AG04450 (cell line): ENCODE measurements around the gene ADAM15. TPM values are rescaled to one million over a fixed set of nuclear protein-coding genes. Genes with fewer than 3 reads are reported as not detected.

Source experiments
- CTCF ChIA-PET: fragments of 300-600, 350-600 bp; formaldehyde crosslinking; extraction: SDS; loops from one replicate; lab custom pipeline; 2022; ENCODE audit warnings: antibody characterized with exemption, inconsistent platforms; lab: Charles Lee
- POLR2A ChIA-PET: fragments of 350-600 bp; formaldehyde crosslinking; extraction: SDS; loops from one replicate; lab custom pipeline; 2021; ENCODE audit warnings: antibody characterized with exemption, inconsistent platforms; lab: Yijun Ruan, JAX
- DNase-seq: peaks from one replicate; pipeline ENCODE4 v3.0.0-alpha.2; 2011; ENCODE audit warnings: low read depth, low spot score
- H3K27ac ChIP-seq: one replicate; pipeline ENCODE4 v1.5.1; 2012; ENCODE audit warnings: low read depth, low read length, control low read depth
- H3K27me3 ChIP-seq: one replicate; pipeline ENCODE4 v1.6.0; 2012; ENCODE audit warnings: low read length; ENCODE audit not compliant: control insufficient read depth, insufficient read depth
- H3K4me3 ChIP-seq: 2 replicates; pipeline ENCODE4 v1.5.1; 2011; ENCODE audit warnings: mild to moderate bottlenecking, low read depth, low read length, control low read depth
- H3K9me3 ChIP-seq: 2 replicates; pipeline ENCODE4 v1.5.1; 2012; ENCODE audit warnings: low read length; ENCODE audit not compliant: control insufficient read depth, insufficient read depth
- polyA plus RNA-seq: library from polyadenylated mRNA; depleted of rRNA; stranded (reverse); fragments of >200 nt; gene quantifications from 2 replicates; pipeline ENCODE4 v1.2.3, GENCODE V29; 2011
- TF ChIP-seq, protein P1 (sequence below): IDR thresholded peaks from 2 replicates; pipeline ENCODE4 v1.5.1; 2011; ENCODE audit warnings: low read depth, low read length, control low read depth, inconsistent platforms

Gene ADAM15
- polyA plus RNA-seq, 1 experiment, result 25.9 TPM

DNA sequence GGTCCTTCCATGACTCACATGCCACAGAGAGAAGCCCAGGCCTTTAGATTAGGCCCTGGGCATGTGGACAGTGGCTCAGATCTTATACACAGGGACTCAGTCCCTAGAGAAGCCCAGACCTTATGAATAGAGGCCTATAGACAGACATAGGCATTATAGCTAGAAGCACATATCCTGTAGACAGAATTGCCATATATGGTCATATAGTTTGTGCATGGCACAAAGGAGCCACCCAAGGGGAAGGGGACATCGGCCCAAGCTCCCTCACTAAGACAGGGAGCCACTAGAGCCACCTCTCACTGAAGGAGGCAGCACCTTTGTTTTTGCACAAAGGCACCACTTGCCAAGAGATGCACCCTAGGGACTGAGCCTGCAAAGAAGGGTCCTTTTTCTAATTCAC, 25.3 kb downstream of the ADAM15 start:
- ChIA-PET CTCF (interaction anchor here (1.3 to 2.4 kb wide), 3 partner anchors 9 to 97 kb away, joined by 6 to 16 read pairs (median 7); partner anchors contain the start of gene KRTCAP2), POLR2A (interaction anchor here (1.1 kb wide), 1 partner anchor 340 kb away, joined by 6 read pairs; no protein-coding TSS in a partner anchor)
- no peak overlapping the region for H3K4me3 ChIP-seq
- TF ChIP-seq, protein P1, sequence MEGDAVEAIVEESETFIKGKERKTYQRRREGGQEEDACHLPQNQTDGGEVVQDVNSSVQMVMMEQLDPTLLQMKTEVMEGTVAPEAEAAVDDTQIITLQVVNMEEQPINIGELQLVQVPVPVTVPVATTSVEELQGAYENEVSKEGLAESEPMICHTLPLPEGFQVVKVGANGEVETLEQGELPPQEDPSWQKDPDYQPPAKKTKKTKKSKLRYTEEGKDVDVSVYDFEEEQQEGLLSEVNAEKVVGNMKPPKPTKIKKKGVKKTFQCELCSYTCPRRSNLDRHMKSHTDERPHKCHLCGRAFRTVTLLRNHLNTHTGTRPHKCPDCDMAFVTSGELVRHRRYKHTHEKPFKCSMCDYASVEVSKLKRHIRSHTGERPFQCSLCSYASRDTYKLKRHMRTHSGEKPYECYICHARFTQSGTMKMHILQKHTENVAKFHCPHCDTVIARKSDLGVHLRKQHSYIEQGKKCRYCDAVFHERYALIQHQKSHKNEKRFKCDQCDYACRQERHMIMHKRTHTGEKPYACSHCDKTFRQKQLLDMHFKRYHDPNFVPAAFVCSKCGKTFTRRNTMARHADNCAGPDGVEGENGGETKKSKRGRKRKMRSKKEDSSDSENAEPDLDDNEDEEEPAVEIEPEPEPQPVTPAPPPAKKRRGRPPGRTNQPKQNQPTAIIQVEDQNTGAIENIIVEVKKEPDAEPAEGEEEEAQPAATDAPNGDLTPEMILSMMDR, result no peak
- H3K27ac ChIP-seq, result no peak overlapping the region
- no peaks in the 10 kb centered on the region; the same call in 1 of the 2 replicates for H3K9me3 ChIP-seq
- no peak for DNase-seq
- peaks cover 46% of the 10 kb centered on the region for H3K27me3 ChIP-seq

DNA sequence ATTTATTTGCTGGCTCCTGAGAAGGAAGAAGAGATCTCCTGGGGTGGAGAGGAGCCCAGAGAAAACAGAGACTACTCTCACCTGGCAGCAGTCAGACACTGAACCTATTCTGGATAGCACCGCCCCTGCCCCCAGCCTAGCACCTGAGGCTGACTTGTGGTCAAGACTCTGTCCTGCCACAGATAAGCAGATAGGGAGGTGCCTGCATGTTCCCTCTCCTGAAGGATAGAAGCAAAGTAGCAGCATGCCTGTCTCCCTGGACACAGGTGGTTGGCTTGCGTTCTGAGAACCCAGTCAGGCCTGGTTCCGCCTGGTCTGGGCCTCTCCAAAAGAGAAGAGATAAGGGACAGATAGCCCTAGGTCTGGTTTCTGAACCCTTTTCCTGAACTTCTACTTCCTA, 26.2 kb downstream of the ADAM15 start:
- no peak for DNase-seq
- Histone ChIP-seq H3K27ac (no peak overlapping the region), H3K4me3 (no peak overlapping the region), H3K27me3 (peaks cover 54% of the 10 kb centered on the region), H3K9me3 (no peaks in the 10 kb centered on the region; the same call in 1 of the 2 replicates)
- POLR2A ChIA-PET, result no interaction called here
- TF ChIP-seq, protein P1, result no peak
- CTCF ChIA-PET, result interaction anchor here (0.9 to 2.1 kb wide), 2 partner anchors 14 to 26 kb away, joined by 3 to 7 read pairs; partner anchors contain the start of gene ADAM15

DNA sequence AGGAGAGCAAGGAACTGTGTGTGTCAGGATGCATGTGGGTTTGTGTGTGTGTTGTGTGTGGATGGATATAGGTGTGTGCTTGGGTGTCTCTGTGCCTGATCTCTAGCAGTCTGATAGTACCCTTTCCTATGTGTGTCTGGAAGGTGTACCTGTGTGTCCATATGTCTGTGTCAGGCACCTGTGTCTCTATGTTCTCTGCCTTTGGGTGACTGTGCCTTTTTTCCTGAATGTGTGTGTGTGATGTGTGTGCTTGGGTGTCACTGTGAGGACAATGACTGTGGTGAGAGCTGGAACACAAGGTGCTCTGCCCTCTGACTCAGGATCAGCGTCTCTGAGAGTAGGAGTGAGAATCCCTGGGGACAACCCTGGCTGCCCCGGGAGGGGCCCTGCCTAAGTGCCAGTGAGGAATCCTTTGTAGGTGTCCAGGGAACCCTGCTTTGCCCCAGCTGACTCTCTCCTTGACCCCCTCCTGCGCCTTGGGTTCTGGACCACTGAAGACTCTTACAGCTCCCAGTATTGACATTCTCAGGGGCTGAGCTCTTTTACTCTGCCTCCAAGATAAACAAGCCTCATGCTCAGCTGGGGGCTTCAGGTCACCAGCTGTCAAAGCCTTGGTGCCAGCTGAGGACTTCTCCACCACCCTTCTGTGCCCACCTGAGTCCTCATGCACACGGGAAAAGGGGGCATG, 26.8 kb downstream of the ADAM15 start:
- ChIA-PET POLR2A (interaction anchor here (1.1 to 1.3 kb wide), 2 partner anchors 14 to 95 kb away, joined by 3 to 4 read pairs; partner anchors contain the start of gene KRTCAP2), CTCF (interaction anchor here (0.9 to 2.1 kb wide), 2 partner anchors 14 to 95 kb away, joined by 3 to 10 read pairs; partner anchors contain the start of gene KRTCAP2)
- no peaks in the 10 kb centered on the region; the same call in 1 of the 2 replicates for H3K9me3 ChIP-seq
- TF ChIP-seq, protein P1, result no peak
- no peak for DNase-seq
- H3K27me3 ChIP-seq, result peaks cover 60% of the 10 kb centered on the region
- H3K4me3 ChIP-seq, result no peak overlapping the region
- H3K27ac ChIP-seq, result no peak overlapping the region

DNA sequence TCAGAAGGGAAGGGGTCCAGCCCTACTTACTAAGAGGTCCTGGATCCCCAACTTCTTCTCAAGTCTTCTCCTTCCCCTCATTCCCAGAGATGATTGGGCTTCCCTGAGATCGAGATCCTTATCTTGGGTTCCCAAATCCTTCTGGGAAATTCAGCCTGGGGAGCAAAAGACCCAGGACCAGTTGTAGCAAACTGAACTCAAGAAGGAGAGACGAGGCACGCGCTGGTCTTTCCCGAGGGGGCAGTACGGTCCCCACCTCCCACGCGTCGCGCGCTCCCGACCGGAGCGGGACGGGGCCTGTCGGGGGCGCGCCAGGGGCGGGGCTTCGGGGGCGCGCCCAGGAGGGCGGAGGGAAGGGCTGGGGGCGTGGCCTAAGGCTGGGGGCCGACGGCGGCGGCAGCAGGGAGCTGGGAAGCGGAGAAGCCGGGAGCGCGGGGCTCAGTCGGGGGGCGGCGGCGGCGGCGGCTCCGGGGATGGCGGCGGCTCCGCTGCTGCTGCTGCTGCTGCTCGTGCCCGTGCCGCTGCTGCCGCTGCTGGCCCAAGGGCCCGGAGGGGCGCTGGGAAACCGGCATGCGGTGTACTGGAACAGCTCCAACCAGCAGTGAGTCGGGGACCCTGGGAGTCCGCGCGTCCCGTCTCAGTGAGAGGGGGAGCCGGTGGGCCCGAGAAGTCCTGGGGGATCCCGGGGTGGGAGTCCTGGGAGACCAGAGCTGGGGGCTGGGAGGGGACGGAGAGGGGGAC, 27.5 kb downstream of the ADAM15 start, which contains the start of gene EFNA3:
Gene EFNA3 (plus strand): TSS at position 369 of the 741 bp plus-strand sequence. CDS start 105 bp downstream, at position 474.
- POLR2A ChIA-PET, result interaction anchor here (1.1 to 1.3 kb wide), 2 partner anchors 14 to 95 kb away, joined by 3 to 4 read pairs; partner anchors contain the start of gene KRTCAP2
- Histone ChIP-seq H3K4me3 (peak within 1 kb of the TSS; percentile 50), H3K9me3 (no peaks in the 10 kb centered on the region; the same call in 1 of the 2 replicates), H3K27me3 (peaks cover 64% of the 10 kb centered on the region), H3K27ac (no peak within 1 kb of the TSS)
- TF ChIP-seq, protein P1, result no peak
- CTCF ChIA-PET, result interaction anchor here (0.7 to 2.1 kb wide), 4 partner anchors 13 to 94 kb away, joined by 3 to 10 read pairs (median 3); partner anchors contain the start of genes ADAM15 and KRTCAP2
- DNase-seq, result no peak
